Gastroesophageal sphincter (tissue), 4 donors: Measurements from ENCODE around the gene OXSR1. TPM values are rescaled to one million over a fixed set of nuclear protein-coding genes. Genes with fewer than 3 reads are reported as not detected.

Source experiments
- ATAC-seq: fragments of 150-250 bp; one replicate; pipeline ENCODE4 v1.9.1; 2016; ENCODE audit warnings: mild to moderate bottlenecking, moderate library complexity
- H3K27ac ChIP-seq, 4 donors: fragments of 200-600 bp; sonication (generic) in 3 of 4; 1 replicate in 3 of 4; 2 replicates in 1 of 4; pipeline ENCODE4 v1.5.1; 2016 to 2019
- H3K27me3 ChIP-seq: fragments of 200-600 bp; sonication (generic); one replicate; pipeline ENCODE4 v1.5.1; 2019
- H3K36me3 ChIP-seq, 2 donors: fragments of 200-600 bp; sonication (generic); one replicate each; pipeline ENCODE4 v1.5.1; 2019; ENCODE audit warnings: control low read depth in 1 of 2
- H3K4me1 ChIP-seq, 3 donors: fragments of 200-600 bp; sonication (generic); 1 replicate in 2 of 3; 2 replicates in 1 of 3; pipeline ENCODE4 v1.5.1; 2016 to 2019; ENCODE audit warnings: control low read depth in 2 of 3
- H3K4me3 ChIP-seq, 2 donors: fragments of 200-600 bp; sonication (generic); one replicate each; pipeline ENCODE4 v1.5.1; 2019; ENCODE audit warnings: mild to moderate bottlenecking in 1 of 2, moderate library complexity in 1 of 2
- H3K9me3 ChIP-seq, 3 donors: fragments of 200-600 bp; sonication (generic); one replicate each; pipeline ENCODE4 v1.5.1; 2017 to 2019; ENCODE audit warnings: control low read depth in 2 of 3
- CTCF ChIP-seq, 4 experiments: fragments of 200-600 bp in 2 of 4; fragments of 450-650 bp in 2 of 4; sonication (generic) in 1 of 4; IDR thresholded peaks; one replicate each; pipeline ENCODE4 v1.5.1; 2017 to 2019; ENCODE audit warnings: antibody characterized with exemption in 4 of 4, mild to moderate bottlenecking in 2 of 4, moderate library complexity in 2 of 4
- EP300 ChIP-seq: sonication (generic); formaldehyde crosslinking; IDR thresholded peaks from one replicate; pipeline ENCODE4 v1.6.1; 2017; ENCODE audit warnings: antibody characterized with exemption, mild to moderate bottlenecking
- POLR2A ChIP-seq, 2 donors: fragments of 450-650 bp; IDR thresholded peaks; one replicate each; pipeline ENCODE4 v1.6.1; 2017; ENCODE audit warnings: antibody characterized with exemption in 2 of 2, mild to moderate bottlenecking in 2 of 2, moderate library complexity in 1 of 2
- POLR2AphosphoS5 ChIP-seq: sonication (generic); formaldehyde crosslinking; IDR thresholded peaks from one replicate; pipeline ENCODE4 v1.6.1; 2017; ENCODE audit warnings: antibody characterized with exemption
- WGBS, 2 donors: methylation state at CpG; one replicate each; pipeline ENCODE4 v1.1.5; 2018; ENCODE audit warnings: low coverage in 1 of 2; 5-methylcytosine and 5-hydroxymethylcytosine counted together
- total RNA-seq, 4 donors: library from RNA; depleted of rRNA; stranded (reverse); fragments of >200 nt; gene quantifications; one replicate each; pipeline ENCODE4 v1.1.0, GENCODE V29; 2016

The OXSR1 gene
- total RNA-seq, 4 donors from 2014 or later, result 29.5 to 41.0 (median 34.3) TPM

- H3K9me3 ChIP-seq, result no peaks in the 10 kb centered on the region
- TF ChIP-seq POLR2A (IDR thresholded peaks at IDR 0.05), result no peak
- TF ChIP-seq EP300, result no peak
- no peak for TF ChIP-seq POLR2AphosphoS5
- TF ChIP-seq CTCF (IDR thresholded peaks at IDR 0.05), result no peak
- H3K4me1 ChIP-seq, result peaks cover 2 to 91% (median 13%) of the 10 kb centered on the region in 3 donors
- ATAC-seq, result no peak
- no peak overlapping the region for H3K27ac ChIP-seq
- H3K27me3 ChIP-seq, result no peaks in the 10 kb centered on the region
- no peak overlapping the region for H3K4me3 ChIP-seq
- WGBS, 2 donors, result 81% methylated on average over 4 of the region's 4 CpGs; no CpG with 5 or more reads in 1 of the 2 donors
- H3K36me3 ChIP-seq, result no peaks in the 10 kb centered on the region
These were observed 5.4 kb downstream of the OXSR1 start for GRCh38 chr3:38170722-38171121.

GRCh38 chr3:38171622-38172021 is 6.3 kb downstream of the OXSR1 start:
- no peak for ATAC-seq

GRCh38 chr3:38173834-38174418 is 8.6 kb downstream of the OXSR1 start:
- no peak overlapping the region for H3K27ac ChIP-seq

More at GRCh38 chr3:38171622-38172021, 6.3 kb downstream of the OXSR1 start:
- peaks cover 2 to 84% (median 13%) of the 10 kb centered on the region in 3 donors for H3K4me1 ChIP-seq
- H3K36me3 ChIP-seq, result no peaks in the 10 kb centered on the region
- 81 to 86% methylated on average over 2 of the region's 2 CpGs for WGBS, 2 donors
- no peaks in the 10 kb centered on the region for H3K27me3 ChIP-seq
- no peak overlapping the region for H3K4me3 ChIP-seq
- no peaks in the 10 kb centered on the region for H3K9me3 ChIP-seq
- no peak overlapping the region for H3K27ac ChIP-seq
- TF ChIP-seq POLR2AphosphoS5, result no peak
- no peak for TF ChIP-seq EP300
- TF ChIP-seq POLR2A (IDR thresholded peaks at IDR 0.05), result no peak
- TF ChIP-seq CTCF (IDR thresholded peaks at IDR 0.05), result no peak

GRCh38 chr3:38177181-38177580 is 11.8 kb downstream of the OXSR1 start:
- Histone ChIP-seq H3K36me3 (no peaks in the 10 kb centered on the region), H3K27ac (no peak overlapping the region), H3K27me3 (no peaks in the 10 kb centered on the region), H3K9me3 (no peaks in the 10 kb centered on the region), H3K4me1 (peaks cover 0 to 46% (median 8%) of the 10 kb centered on the region in 3 donors), H3K4me3 (no peak overlapping the region)
- WGBS, 2 donors, result 33 to 38% methylated on average over 2 of the region's 2 CpGs
- ATAC-seq, result no peak
- no peak for TF ChIP-seq EP300

More at GRCh38 chr3:38173834-38174418, 8.6 kb downstream of the OXSR1 start:
- no peaks in the 10 kb centered on the region for H3K27me3 ChIP-seq
- TF ChIP-seq EP300 (no peak), POLR2A (IDR thresholded peaks at IDR 0.05) (no peak), POLR2AphosphoS5 (no peak), CTCF (IDR thresholded peaks at IDR 0.05) (no peak)
- no peaks in the 10 kb centered on the region for H3K36me3 ChIP-seq
- H3K9me3 ChIP-seq, result no peaks in the 10 kb centered on the region
- whole genome bisulfite sequencing, 2 donors, result 71 to 72% methylated on average over 3 to 4 of the region's 5 CpGs
- ATAC-seq, result no peak
- H3K4me3 ChIP-seq, result no peak overlapping the region
- peaks cover 2 to 72% (median 8%) of the 10 kb centered on the region in 3 donors for H3K4me1 ChIP-seq

GRCh38 chr3:38186781-38187180 is 21.4 kb downstream of the OXSR1 start:
- peaks cover 0 to 33% of the 10 kb centered on the region in 2 donors for H3K36me3 ChIP-seq
- no peak for ATAC-seq
- WGBS, 2 donors, result 100% methylated on average over 1 of the region's 1 CpG
- peaks cover 0 to 11% (median 0%) of the 10 kb centered on the region in 3 donors for H3K4me1 ChIP-seq
- H3K27ac ChIP-seq, result no peak overlapping the region
- H3K27me3 ChIP-seq, result no peaks in the 10 kb centered on the region
- no peak for TF ChIP-seq POLR2A (IDR thresholded peaks at IDR 0.05)
- no peak for TF ChIP-seq CTCF (IDR thresholded peaks at IDR 0.05)
- TF ChIP-seq POLR2AphosphoS5, result no peak
- no peak for TF ChIP-seq EP300
- no peaks in the 10 kb centered on the region for H3K9me3 ChIP-seq
- H3K4me3 ChIP-seq, result no peak overlapping the region
